K562 (cell line): ENCODE measurements around the gene TMEM181. TPM values are rescaled to one million over a fixed set of nuclear protein-coding genes. Genes with fewer than 3 reads are reported as not detected.

Experiments used
- BRD4 ChIP-seq: fragments of 200-600 bp; sonication (generic); IDR thresholded peaks from 2 replicates; pipeline ENCODE4 v1.6.1; 2017; ENCODE audit warnings: inconsistent platforms
- TCF7L2 ChIP-seq: fragments of 150-350 bp; IDR thresholded peaks from 2 replicates; pipeline ENCODE4 v1.6.1; 2016; ENCODE audit warnings: low read depth, mild to moderate bottlenecking, low read length, moderate library complexity
- polyA plus RNA-seq, 8 experiments: library from polyadenylated mRNA; depleted of rRNA in 4 of 8; stranded (reverse) in 5 of 8; unstranded in 3 of 8; fragments of >200 nt; fragmentation: Nextera tagmentation in 2 of 8; fragmentation: Illumina TruSeq in 1 of 8; extraction: Ambion mirVana in 2 of 8; extraction: Trizol in 1 of 8; gene quantifications; 2 replicates each; pipeline versions ENCODE4 v1.2.1 to v1.2.3, GENCODE V29; 2011 to 2014; ENCODE audit warnings: inconsistent platforms in 1 of 8, missing spikeins in 1 of 8
- total RNA-seq, 7 experiments: library from RNA; depleted of rRNA in 6 of 7; stranded (reverse); fragments of >200 nt in 6 of 7; fragmentation: Illumina TruSeq in 2 of 7; extraction: Trizol in 2 of 7; gene quantifications; 2 replicates each; pipeline versions ENCODE4 v1.2.1 to v1.2.3, GENCODE V29; 2011 to 2021; ENCODE audit warnings: low replicate concordance in 1 of 7
- TF ChIP-seq, protein P1 (sequence below), 2 experiments: fragments of 450-650 bp; formaldehyde crosslinking in 1 of 2; IDR thresholded peaks; 2 replicates each; pipeline versions ENCODE4 v1.4.0 to v1.6.1; 2014 to 2020; ENCODE audit warnings: mild to moderate bottlenecking in 2 of 2, borderline replicate concordance in 1 of 2, low read depth in 1 of 2
- TF ChIP-seq, protein P2 (sequence below): IDR thresholded peaks from 2 replicates; pipeline ENCODE4 v1.6.1; 2016; ENCODE audit warnings: missing genetic modification characterization, missing compliant biosample characterization

TMEM181 gene
- total and polyA plus RNA-seq, 9 of the 15 experiments (the other 6 are each of a cell fraction or from before 2014, with no cell fraction given), result 5.6 to 27.2 (median 19.9) TPM

- TF ChIP-seq, protein P1, sequence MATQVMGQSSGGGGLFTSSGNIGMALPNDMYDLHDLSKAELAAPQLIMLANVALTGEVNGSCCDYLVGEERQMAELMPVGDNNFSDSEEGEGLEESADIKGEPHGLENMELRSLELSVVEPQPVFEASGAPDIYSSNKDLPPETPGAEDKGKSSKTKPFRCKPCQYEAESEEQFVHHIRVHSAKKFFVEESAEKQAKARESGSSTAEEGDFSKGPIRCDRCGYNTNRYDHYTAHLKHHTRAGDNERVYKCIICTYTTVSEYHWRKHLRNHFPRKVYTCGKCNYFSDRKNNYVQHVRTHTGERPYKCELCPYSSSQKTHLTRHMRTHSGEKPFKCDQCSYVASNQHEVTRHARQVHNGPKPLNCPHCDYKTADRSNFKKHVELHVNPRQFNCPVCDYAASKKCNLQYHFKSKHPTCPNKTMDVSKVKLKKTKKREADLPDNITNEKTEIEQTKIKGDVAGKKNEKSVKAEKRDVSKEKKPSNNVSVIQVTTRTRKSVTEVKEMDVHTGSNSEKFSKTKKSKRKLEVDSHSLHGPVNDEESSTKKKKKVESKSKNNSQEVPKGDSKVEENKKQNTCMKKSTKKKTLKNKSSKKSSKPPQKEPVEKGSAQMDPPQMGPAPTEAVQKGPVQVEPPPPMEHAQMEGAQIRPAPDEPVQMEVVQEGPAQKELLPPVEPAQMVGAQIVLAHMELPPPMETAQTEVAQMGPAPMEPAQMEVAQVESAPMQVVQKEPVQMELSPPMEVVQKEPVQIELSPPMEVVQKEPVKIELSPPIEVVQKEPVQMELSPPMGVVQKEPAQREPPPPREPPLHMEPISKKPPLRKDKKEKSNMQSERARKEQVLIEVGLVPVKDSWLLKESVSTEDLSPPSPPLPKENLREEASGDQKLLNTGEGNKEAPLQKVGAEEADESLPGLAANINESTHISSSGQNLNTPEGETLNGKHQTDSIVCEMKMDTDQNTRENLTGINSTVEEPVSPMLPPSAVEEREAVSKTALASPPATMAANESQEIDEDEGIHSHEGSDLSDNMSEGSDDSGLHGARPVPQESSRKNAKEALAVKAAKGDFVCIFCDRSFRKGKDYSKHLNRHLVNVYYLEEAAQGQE (IDR thresholded peaks at IDR 0.05; ENCODE audit: borderline replicate concordance), result no peak
- TF ChIP-seq, protein P1 (CRISPR knock-in tag; IDR thresholded peaks at IDR 0.05; ENCODE audit: low read depth), result no peak
- TF ChIP-seq TCF7L2 (no peak), BRD4 (0 out of 2 replicates have a peak, but pooled peaks have one; percentile 31)
- TF ChIP-seq, protein P2, sequence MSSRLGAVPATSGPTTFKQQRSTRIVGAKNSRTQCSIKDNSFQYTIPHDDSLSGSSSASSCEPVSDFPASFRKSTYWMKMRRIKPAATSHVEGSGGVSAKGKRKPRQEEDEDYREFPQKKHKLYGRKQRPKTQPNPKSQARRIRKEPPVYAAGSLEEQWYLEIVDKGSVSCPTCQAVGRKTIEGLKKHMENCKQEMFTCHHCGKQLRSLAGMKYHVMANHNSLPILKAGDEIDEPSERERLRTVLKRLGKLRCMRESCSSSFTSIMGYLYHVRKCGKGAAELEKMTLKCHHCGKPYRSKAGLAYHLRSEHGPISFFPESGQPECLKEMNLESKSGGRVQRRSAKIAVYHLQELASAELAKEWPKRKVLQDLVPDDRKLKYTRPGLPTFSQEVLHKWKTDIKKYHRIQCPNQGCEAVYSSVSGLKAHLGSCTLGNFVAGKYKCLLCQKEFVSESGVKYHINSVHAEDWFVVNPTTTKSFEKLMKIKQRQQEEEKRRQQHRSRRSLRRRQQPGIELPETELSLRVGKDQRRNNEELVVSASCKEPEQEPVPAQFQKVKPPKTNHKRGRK (tag), result no peak
Observed at GRCh38 chr6:158643836-158644230, 83.9 kb downstream of the TMEM181 start (continued).
